CD4-positive, alpha-beta memory T cell (primary cell): ENCODE measurements around the gene ZNF677. TPM values are rescaled to one million over a fixed set of nuclear protein-coding genes. Genes with fewer than 3 reads are reported as not detected.
"Not testable (repeated sequence)": the region's sequence is repeated elsewhere in the genome, so short reads cannot be mapped to it uniquely, and the experiment has no call there.

Experiments used
- CTCF ChIA-PET: fragments of 350-600 bp; sonication (Branson Sonifier 250); formaldehyde crosslinking; loops from one replicate; lab custom pipeline; 2021; ENCODE audit warnings: inconsistent platforms; ENCODE audit not compliant: partially characterized antibody; lab: Charles Lee
- POLR2A ChIA-PET: fragments of 350-600 bp; sonication (Branson Sonifier 250); formaldehyde crosslinking; loops from one replicate; lab custom pipeline; 2021; ENCODE audit not compliant: partially characterized antibody; lab: Charles Lee
- DNase-seq, 5 donors: peaks; one replicate each; pipeline versions ENCODE4 v3.0.0 to v3.0.0-alpha.2; 2020 to 2022; ENCODE audit warnings: mixed read lengths in 1 of 5
- H3K27ac ChIP-seq: one replicate; pipeline ENCODE4 v1.7.0; 2013; ENCODE audit warnings: low read depth, low read length
- H3K27me3 ChIP-seq: 2 replicates; pipeline ENCODE4 v1.7.0; 2013; ENCODE audit warnings: mild to moderate bottlenecking, low read length, moderate library complexity; ENCODE audit not compliant: insufficient read depth
- H3K36me3 ChIP-seq: 2 replicates; pipeline ENCODE4 v1.7.0; 2013; ENCODE audit warnings: mild to moderate bottlenecking, low read length, moderate library complexity; ENCODE audit not compliant: insufficient read depth
- H3K4me1 ChIP-seq: 2 replicates; pipeline ENCODE4 v1.7.0; 2013; ENCODE audit warnings: mild to moderate bottlenecking, low read length, moderate library complexity; ENCODE audit not compliant: insufficient read depth
- H3K4me3 ChIP-seq, 2 donors: one replicate each; pipeline ENCODE4 v1.7.0; 2013; ENCODE audit warnings: low read length in 2 of 2, mild to moderate bottlenecking in 1 of 2
- H3K9me3 ChIP-seq, 2 donors: one replicate each; pipeline ENCODE4 v1.7.0; 2013; ENCODE audit warnings: low read length in 2 of 2, control low read depth in 1 of 2; ENCODE audit not compliant: control insufficient read depth in 1 of 2
- H3K27ac Mint-ChIP-seq, 7 donors: one replicate each; pipeline ENCODE4 v1.8.0; 2020 to 2021; ENCODE audit warnings: mixed read lengths in 7 of 7, mild to moderate bottlenecking in 6 of 7, inconsistent platforms in 3 of 7, moderate library complexity in 3 of 7
- H3K27me3 Mint-ChIP-seq, 2 donors: one replicate each; pipeline ENCODE4 v1.8.0; 2020 to 2021; ENCODE audit warnings: mixed read lengths in 2 of 2
- H3K36me3 Mint-ChIP-seq, 2 donors: one replicate each; pipeline ENCODE4 v1.8.0; 2020 to 2021; ENCODE audit warnings: mixed read lengths in 2 of 2, inconsistent platforms in 1 of 2, mild to moderate bottlenecking in 1 of 2
- H3K4me1 Mint-ChIP-seq, 4 donors: one replicate each; pipeline ENCODE4 v1.8.0; 2020 to 2021; ENCODE audit warnings: mixed read lengths in 4 of 4, mild to moderate bottlenecking in 1 of 4
- H3K4me3 Mint-ChIP-seq, 8 donors: one replicate each; pipeline ENCODE4 v1.8.0; 2020 to 2021; ENCODE audit warnings: mixed read lengths in 8 of 8, mild to moderate bottlenecking in 7 of 8, moderate library complexity in 6 of 8, inconsistent platforms in 3 of 8
- H3K9me3 Mint-ChIP-seq, 8 donors: one replicate each; pipeline ENCODE4 v1.8.0; 2020 to 2021; ENCODE audit warnings: mixed read lengths in 8 of 8, mild to moderate bottlenecking in 5 of 8, inconsistent platforms in 3 of 8, moderate library complexity in 1 of 8
- intact Hi-C: fragments of 100-400 bp; cut with micrococcal nuclease; formaldehyde crosslinking; loops from one replicate; pipeline ENCODE4 v1.15.1; 2023
- polyA plus RNA-seq, 2 donors: library from polyadenylated mRNA; unstranded; fragments of 300-500 nt; fragmentation: Illumina TruSeq; gene quantifications; one replicate each; pipeline ENCODE4 v1.2.3, GENCODE V29; 2021
- total RNA-seq, 2 experiments: library from RNA; stranded (reverse); gene quantifications; one replicate each; pipeline ENCODE4 v1.2.3, GENCODE V29; 2021

Gene ZNF677
- total and polyA plus RNA-seq, 4 experiments from 2014 or later: 14.3 to 24.2 (median 19.4) TPM

GRCh38 chr19:53275480-53275879 lies 20.8 kb upstream of the ZNF677 start:
- CTCF ChIA-PET: no interaction called here
- Histone ChIP-seq H3K27me3 (no peaks in the 10 kb centered on the region), H3K9me3 (no peaks in the 10 kb centered on the region), H3K27ac (no peak overlapping the region), H3K36me3 (no peaks in the 10 kb centered on the region), H3K4me3 (no peak overlapping the region), H3K4me1 (no peaks in the 10 kb centered on the region)
- DNase-seq: no peak
- Mint-ChIP-seq H3K27me3 (peaks cover 0 to 9% of the 10 kb centered on the region in 2 donors), H3K9me3 (peaks cover 10 to 55% (median 31%) of the 10 kb centered on the region in 8 donors), H3K4me1 (no peaks in the 10 kb centered on the region), H3K36me3 (peaks cover 0 to 3% of the 10 kb centered on the region in 2 donors), H3K27ac (no peak overlapping the region), H3K4me3 (no peak overlapping the region)
- POLR2A ChIA-PET: no interaction called here
- intact Hi-C loops: no loop called here

- no peak overlapping the region for H3K27ac ChIP-seq
- H3K4me3 Mint-ChIP-seq: no peak overlapping the region
- H3K9me3 Mint-ChIP-seq: peaks cover 10 to 50% (median 33%) of the 10 kb centered on the region in 8 donors
- DNase-seq: no peak
- no peak overlapping the region for H3K4me3 ChIP-seq
- H3K9me3 ChIP-seq: no peaks in the 10 kb centered on the region
- ChIA-PET POLR2A (no interaction called here), CTCF (no interaction called here)
- H3K27me3 ChIP-seq: no peaks in the 10 kb centered on the region
- no peaks in the 10 kb centered on the region for H3K36me3 ChIP-seq
- peaks cover 0 to 3% of the 10 kb centered on the region in 2 donors for H3K36me3 Mint-ChIP-seq
- intact Hi-C loops: no loop called here
- H3K4me1 ChIP-seq: no peaks in the 10 kb centered on the region
- H3K27me3 Mint-ChIP-seq: peaks cover 0 to 8% of the 10 kb centered on the region in 2 donors
- H3K4me1 Mint-ChIP-seq: no peaks in the 10 kb centered on the region
- H3K27ac Mint-ChIP-seq: no peak overlapping the region
Observed at GRCh38 chr19:53272044-53272443, 17.4 kb upstream of the ZNF677 start.

- H3K27ac ChIP-seq, H3K27ac Mint-ChIP-seq, H3K36me3 Mint-ChIP-seq, DNase-seq, H3K4me1 ChIP-seq, POLR2A ChIA-PET, H3K4me3 ChIP-seq, H3K27me3 ChIP-seq, intact Hi-C loops, H3K9me3 ChIP-seq, H3K4me1 Mint-ChIP-seq, CTCF ChIA-PET, H3K4me3 Mint-ChIP-seq, H3K36me3 ChIP-seq: not testable (repeated sequence)
- H3K27me3 Mint-ChIP-seq: peaks cover 2 to 10% of the 10 kb centered on the region in 2 donors
- peaks cover 13 to 56% (median 35%) of the 10 kb centered on the region in 8 donors for H3K9me3 Mint-ChIP-seq
Observed at GRCh38 chr19:53269861-53270260, 15.2 kb upstream of the ZNF677 start.

DNA sequence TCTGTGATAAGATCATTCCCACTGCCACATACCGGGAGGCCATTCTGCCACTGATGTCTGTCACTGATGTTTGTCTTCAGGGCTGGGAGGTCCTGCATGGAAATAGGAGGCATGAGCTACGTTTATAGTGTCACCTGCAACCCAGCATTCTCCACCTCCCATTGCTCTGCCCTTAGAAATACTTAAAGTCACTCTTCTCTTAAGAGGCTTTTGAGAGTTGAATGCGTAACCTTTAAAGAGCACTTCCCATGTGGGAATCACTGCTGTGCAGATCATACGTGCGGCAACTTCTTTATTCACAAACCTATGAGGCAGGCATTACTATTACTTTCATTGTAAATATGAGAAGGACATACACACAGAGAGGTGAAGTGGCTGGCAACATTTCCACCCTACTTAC lies 12.9 kb upstream of the ZNF677 start, which contains the start of gene VN1R4:
Gene VN1R4 (minus strand): TSS at position 101 of the 400 bp plus-strand sequence. CDS start 58 bp downstream, at position 43.
- POLR2A ChIA-PET: interaction anchor here (0.6 kb wide), 1 partner anchor 1445 kb away, joined by 3 read pairs; no protein-coding TSS in a partner anchor
- H3K9me3 Mint-ChIP-seq: peaks cover 14 to 61% (median 44%) of the 10 kb centered on the region in 8 donors

DNA sequence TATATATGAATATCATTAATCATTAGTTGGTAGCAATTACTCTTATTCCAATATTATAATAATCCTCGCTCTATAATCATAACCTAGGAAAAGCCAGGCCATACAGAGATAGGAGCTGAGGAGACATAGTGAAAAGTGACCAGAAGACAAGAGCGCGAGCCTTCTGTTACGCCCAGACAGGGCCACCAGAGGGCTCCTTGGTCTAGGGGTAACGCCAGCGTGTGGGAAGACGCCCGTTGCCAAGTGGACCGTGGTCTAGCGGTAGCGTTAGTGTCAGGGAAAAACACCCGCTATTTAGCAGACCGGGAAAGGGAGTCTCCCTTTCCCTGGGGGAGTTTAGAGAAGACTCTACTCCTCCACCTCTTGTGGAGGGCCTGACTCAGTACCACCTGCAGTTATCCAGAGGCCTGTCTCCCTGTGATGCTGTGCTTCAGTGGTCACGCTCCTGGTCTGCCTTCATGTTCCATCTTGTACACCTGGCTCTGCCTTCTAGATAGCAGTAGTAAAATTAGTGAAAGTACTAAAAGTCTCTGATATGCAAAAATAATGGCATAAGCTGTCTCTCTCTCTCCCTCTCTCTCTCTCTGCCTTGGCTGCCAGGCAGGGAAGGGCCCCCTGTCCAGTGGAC lies 3.2 kb upstream of the ZNF677 start, which contains the start of gene VN1R2:
Gene VN1R2 (plus strand): TSS at position 578 of the 628 bp plus-strand sequence. CDS start 84 bp downstream, outside the sequence.
- H3K36me3 ChIP-seq, H3K4me3 Mint-ChIP-seq, DNase-seq, H3K4me3 ChIP-seq, CTCF ChIA-PET, intact Hi-C loops, H3K27ac ChIP-seq, H3K27me3 ChIP-seq, H3K4me1 ChIP-seq, POLR2A ChIA-PET, H3K9me3 ChIP-seq: not testable (repeated sequence)
- peaks cover 8 to 80% (median 54%) of the 10 kb centered on the region in 8 donors for H3K9me3 Mint-ChIP-seq
- H3K36me3 Mint-ChIP-seq: peaks cover 15 to 26% of the 10 kb centered on the region in 2 donors
- H3K27me3 Mint-ChIP-seq: peaks cover 7 to 12% of the 10 kb centered on the region in 2 donors
- peak within 1 kb of the TSS in 1 of 7 donors; percentile 64 for H3K27ac Mint-ChIP-seq
- peaks cover 4 to 15% (median 10%) of the 10 kb centered on the region in 4 donors for H3K4me1 Mint-ChIP-seq

More for the DNA sequence above, 12.9 kb upstream of the ZNF677 start, which contains the start of gene VN1R4:
- H3K27ac ChIP-seq, H3K27ac Mint-ChIP-seq, H3K4me3 ChIP-seq, intact Hi-C loops, H3K4me1 ChIP-seq, H3K36me3 ChIP-seq, H3K4me1 Mint-ChIP-seq, H3K4me3 Mint-ChIP-seq, CTCF ChIA-PET, H3K27me3 ChIP-seq, H3K36me3 Mint-ChIP-seq, H3K9me3 ChIP-seq, DNase-seq: not testable (repeated sequence)
- H3K27me3 Mint-ChIP-seq: peaks cover 2 to 11% of the 10 kb centered on the region in 2 donors

DNA sequence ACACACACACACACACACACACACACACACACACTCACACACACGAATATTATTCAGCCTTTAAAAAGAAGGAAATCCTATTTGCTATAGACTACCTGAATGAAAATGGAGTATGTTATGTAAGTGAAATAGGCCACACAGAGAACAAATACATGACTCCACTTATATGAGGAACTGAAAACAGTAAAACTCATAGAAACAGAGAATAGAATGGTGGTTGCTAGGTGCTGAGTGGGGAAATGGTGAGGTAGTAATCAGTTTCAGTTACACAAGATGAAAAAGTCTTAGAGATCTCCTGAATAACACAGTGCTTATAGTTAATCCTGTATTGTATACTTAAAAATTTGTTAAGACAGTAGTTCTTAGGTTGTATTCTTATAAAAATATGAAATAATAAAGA lies 8.2 kb downstream of the ZNF677 start:
- no peak overlapping the region for H3K4me3 Mint-ChIP-seq
- DNase-seq: no peak
- peaks cover 72 to 88% of the 10 kb centered on the region in 2 donors for H3K36me3 Mint-ChIP-seq
- H3K27me3 ChIP-seq: no peaks in the 10 kb centered on the region
- CTCF ChIA-PET: no interaction called here
- H3K27ac ChIP-seq: no peak overlapping the region
- peaks cover 0 to 3% (median 0%) of the 10 kb centered on the region in 4 donors for H3K4me1 Mint-ChIP-seq
- H3K27me3 Mint-ChIP-seq: no peaks in the 10 kb centered on the region
- no peak overlapping the region for H3K27ac Mint-ChIP-seq
- peaks cover 10 to 94% (median 85%) of the 10 kb centered on the region in 8 donors for H3K9me3 Mint-ChIP-seq
- intact Hi-C loops: no loop called here
- H3K36me3 ChIP-seq: peaks cover 6% of the 10 kb centered on the region
- H3K4me1 ChIP-seq: no peaks in the 10 kb centered on the region
- POLR2A ChIA-PET: no interaction called here
- peaks cover 0 to 28% of the 10 kb centered on the region in 2 donors for H3K9me3 ChIP-seq
- H3K4me3 ChIP-seq: no peak overlapping the region

DNA sequence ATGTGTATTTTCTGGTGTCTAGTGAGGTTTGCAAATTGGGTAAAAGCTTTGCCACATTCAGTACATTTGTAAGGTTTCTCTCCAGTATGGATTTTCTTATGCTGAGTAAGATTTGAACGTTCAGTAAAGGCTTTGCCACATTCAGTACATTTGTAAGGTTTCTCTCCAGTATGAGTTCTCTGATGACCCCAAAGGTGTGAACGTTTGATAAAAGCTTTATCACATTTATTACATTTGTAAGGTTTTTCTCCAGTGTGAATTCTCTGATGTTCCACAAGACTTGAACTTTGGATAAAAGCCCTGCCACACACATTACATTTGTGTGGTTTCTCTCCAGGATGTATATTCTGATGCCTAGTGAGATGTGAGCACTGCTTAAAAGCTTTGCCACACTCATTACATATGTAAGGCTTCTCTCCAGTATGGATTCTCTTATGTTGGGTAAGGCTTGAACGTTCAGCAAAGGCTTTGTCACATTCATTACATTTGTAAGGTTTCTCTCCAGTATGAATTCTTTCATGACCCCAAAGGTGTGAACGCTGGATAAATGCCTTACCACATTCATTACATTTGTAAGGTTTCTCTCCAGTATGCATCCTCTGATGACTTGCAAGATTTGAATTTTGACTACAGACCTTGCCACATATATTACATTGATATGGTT lies 17.4 kb downstream of the ZNF677 start:
- ChIA-PET CTCF (no interaction called here), POLR2A (no interaction called here)
- no peaks in the 10 kb centered on the region for H3K27me3 Mint-ChIP-seq
- Histone ChIP-seq H3K9me3 (peaks cover 0 to 52% of the 10 kb centered on the region in 2 donors), H3K27me3 (no peaks in the 10 kb centered on the region), H3K27ac (no peak overlapping the region), H3K4me3 (no peak overlapping the region), H3K36me3 (no peaks in the 10 kb centered on the region), H3K4me1 (no peaks in the 10 kb centered on the region)
- peaks cover 57% of the 10 kb centered on the region in 2 donors for H3K36me3 Mint-ChIP-seq
- no peak for DNase-seq
- no peak overlapping the region for H3K27ac Mint-ChIP-seq
- H3K4me3 Mint-ChIP-seq: no peak overlapping the region
- H3K9me3 Mint-ChIP-seq: peaks cover 13 to 99% (median 88%) of the 10 kb centered on the region in 8 donors
- intact Hi-C loops: no loop called here
- H3K4me1 Mint-ChIP-seq: no peaks in the 10 kb centered on the region
